Measurements from ENCODE around the gene PELI2.

- TF ChIP-seq, protein P1, sequence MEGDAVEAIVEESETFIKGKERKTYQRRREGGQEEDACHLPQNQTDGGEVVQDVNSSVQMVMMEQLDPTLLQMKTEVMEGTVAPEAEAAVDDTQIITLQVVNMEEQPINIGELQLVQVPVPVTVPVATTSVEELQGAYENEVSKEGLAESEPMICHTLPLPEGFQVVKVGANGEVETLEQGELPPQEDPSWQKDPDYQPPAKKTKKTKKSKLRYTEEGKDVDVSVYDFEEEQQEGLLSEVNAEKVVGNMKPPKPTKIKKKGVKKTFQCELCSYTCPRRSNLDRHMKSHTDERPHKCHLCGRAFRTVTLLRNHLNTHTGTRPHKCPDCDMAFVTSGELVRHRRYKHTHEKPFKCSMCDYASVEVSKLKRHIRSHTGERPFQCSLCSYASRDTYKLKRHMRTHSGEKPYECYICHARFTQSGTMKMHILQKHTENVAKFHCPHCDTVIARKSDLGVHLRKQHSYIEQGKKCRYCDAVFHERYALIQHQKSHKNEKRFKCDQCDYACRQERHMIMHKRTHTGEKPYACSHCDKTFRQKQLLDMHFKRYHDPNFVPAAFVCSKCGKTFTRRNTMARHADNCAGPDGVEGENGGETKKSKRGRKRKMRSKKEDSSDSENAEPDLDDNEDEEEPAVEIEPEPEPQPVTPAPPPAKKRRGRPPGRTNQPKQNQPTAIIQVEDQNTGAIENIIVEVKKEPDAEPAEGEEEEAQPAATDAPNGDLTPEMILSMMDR (conservative IDR thresholded peaks at IDR 0.05; ENCODE audit: low read depth, low read length): no peak
- TF ChIP-seq USF2 (IDR thresholded peaks at IDR 0.05; ENCODE audit: low read depth, low read length) (no peak), POLR2A (IDR thresholded peaks at IDR 0.05; ENCODE audit: low read depth, low read length) (no peak), MAZ (IDR thresholded peaks at IDR 0.05; ENCODE audit: borderline replicate concordance, low read depth, low read length) (no peak), RAD21 (IDR thresholded peaks at IDR 0.05; ENCODE audit: low read length) (no peak)
Observed at GRCh38 chr14:56310643-56311042, 192.4 kb downstream of the PELI2 start.
